Measurements from ENCODE around the gene NRROS.
"Not testable (repeated sequence)": the region's sequence is repeated elsewhere in the genome, so short reads cannot be mapped to it uniquely, and the experiment has no call there.

Gene NRROS

DNA sequence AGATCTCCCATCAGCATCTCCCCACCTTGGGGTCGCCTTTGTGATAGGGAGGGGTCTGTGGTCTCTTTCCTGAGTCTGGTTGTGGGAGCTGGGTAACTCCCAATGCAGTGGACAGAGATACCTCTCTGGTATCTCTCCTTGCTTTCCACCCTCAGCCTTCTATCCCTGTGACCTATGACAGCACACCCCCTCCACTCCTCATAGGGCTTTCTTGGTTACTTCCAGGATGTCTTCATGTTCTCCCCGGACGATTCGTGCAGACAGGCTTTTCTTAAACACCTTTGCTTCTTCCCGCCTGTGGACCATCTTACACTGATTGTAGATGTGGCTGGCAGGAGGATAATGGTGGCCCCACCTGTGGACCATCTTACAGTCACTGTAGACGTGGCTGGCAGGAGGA lies 14.2 kb upstream of the NRROS start:
- no peak for DNase-seq

DNA sequence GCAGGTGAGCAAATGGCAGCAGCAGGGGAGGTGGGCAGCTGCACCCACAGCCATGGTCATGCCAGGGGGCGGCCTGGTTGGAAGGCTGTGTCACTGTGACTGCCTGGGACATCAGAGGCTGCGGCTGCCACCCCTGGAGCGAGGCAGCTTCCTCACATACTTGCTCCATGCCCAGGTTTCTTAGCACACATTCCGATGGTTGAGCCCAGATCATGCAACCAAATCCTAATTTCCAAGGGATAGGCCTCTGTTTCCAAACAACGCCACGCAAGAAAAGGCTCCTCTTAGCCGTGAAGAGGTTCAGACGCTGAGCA lies 11.6 kb upstream of the NRROS start:
- DNase-seq, result no peak

DNA sequence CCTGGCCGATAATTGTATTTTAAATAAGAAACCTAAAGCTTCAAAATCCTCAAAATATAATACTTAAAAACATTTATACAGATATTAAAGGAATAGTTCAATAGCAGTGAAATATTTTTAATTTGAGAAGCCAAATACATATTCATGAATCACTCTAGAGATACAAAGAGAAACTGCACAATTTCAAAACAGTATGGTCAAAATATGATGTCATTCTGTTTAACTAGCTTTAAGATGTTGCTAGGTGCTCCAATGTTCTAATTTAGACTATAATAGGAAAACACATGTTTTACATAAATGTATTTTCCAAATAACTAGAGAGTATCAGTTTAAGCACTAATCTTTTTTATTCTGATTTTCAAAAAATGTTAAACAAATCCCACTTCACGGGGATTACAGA lies 10.3 kb upstream of the NRROS start:
- DNase-seq, result no peak

DNA sequence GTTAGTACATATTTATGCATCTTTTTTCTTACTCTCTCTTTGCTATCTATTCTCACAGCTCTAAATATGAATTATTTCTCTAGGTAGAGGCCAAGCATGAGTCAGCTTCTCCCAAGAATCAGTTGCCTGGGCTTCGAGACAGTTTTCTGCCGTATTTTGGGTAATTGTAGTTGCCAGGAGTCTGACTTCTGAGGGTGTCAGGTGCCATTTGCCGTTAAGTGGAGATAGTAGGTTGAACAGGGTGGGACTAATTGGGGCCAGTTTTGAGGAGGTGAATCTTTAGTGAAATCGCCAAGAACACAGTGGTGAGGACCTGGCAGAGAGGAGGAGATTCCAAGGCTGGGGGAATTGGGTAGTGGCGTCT lies 7.8 kb upstream of the NRROS start:
- no peak for DNase-seq

- DNase-seq, result peak; percentile 78
These were observed 7.3 kb upstream of the NRROS start for GRCh38 chr3:196632046-196632751.

GRCh38 chr3:196633555-196634151 lies 5.8 kb upstream of the NRROS start:
- DNase-seq, result no peak

DNA sequence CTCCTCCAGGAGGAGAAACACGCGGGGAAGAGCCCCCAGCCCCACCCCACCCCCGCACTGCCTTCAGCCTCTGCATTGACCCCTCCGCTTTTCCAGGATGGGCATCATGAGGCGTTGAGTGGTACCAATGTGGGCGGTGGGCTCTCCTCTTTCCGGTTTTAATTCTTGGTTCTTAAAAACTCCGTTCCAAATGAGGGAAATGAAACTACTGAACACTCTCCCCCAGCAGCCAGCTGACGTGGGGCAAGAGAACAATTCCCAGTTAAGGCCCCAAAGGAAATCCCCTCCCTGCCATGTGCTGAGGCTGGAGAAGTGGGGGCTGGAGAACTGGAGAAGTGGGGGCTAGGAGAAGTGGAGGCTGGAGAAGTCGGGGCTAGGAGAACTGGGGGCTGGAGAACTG lies 5.3 kb upstream of the NRROS start:
- no peak for DNase-seq

DNA sequence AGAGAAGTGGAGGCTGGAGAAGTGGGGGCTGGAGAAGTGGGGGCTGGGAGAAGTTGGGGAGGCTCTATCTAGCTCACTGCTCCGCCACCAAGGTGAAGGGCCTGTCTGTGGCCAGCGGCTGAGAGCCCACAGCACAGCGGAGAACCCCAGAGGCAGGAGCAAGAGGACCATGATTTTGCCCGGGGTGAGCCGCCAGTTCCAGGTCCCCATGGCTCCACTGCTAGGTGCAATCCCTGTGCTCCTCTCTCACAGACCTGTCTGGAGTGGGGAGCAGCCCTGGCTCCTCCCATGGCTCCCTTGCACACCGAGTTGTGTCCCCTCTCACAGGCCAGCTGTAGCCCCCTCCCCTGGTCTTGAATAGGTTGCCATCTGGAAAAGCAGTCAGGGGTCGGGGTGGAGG lies 4.7 kb upstream of the NRROS start:
- no peak for DNase-seq

DNA sequence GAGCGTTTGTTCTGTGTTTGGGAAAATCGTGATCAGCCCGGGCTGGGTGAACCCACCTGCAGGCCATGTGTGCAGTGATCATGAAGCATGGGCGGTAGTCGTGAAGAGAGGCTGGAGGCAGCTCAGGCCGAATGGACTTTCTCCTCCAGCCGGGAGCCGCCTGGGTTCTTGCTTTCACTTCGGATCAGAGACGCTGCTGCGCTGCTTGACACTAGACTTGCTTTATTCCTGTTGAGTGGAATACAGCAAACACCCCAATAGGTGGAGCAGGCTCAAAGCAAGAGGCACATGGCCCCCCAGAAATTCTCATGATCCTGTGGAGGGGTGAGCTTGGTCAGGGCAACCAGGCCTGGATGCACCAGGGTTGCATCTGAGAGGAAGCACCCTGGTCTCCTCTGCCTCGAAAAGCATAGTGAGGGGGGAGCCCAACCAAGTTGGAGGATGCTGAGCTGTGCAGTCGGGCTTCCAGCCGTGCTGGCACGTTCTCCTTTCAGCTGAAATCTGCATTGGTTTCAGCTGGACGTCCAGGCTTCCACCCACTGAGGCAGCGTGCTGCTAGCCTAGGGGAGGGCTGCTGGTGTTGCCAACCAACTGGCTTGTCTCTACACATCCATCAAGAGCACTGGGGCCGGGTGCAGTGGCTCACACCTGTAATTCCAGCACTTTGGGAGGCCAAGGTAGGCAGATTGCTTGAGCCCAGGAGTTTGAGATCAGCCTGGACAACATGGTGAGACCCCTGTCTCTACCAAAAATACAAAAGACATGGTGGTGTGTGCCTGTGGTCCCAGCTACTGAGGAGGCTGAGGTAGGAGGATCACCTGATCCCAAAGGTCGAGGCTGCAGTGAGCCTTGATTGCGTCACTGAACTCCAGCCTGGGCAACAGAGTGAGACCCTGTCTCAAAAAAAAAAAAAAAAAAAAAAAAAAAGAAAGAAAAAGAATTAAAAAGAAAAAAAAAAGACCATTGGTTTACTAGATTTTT lies 2.8 kb upstream of the NRROS start:
- no peak for DNase-seq

DNA sequence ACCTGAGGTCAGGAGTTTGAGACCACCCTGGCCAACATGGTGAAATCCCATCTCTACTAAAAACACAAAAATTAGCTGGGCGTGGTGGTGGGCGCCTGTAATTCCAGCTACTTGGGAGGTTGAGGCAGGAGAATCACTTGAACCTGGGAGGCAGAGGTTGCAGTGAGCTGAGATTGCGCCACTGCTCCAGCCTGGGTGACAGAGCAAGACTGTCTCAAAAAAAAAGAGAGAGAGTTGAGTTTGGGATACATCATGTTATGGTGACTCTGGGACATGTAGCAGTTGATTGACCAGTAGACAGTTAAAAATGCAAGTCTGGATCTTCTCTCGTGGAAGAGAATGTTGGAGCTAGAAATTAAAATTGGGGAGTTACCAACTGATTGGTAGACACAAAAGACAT lies 1.6 kb upstream of the NRROS start:
- DNase-seq, result not testable (repeated sequence)

DNA sequence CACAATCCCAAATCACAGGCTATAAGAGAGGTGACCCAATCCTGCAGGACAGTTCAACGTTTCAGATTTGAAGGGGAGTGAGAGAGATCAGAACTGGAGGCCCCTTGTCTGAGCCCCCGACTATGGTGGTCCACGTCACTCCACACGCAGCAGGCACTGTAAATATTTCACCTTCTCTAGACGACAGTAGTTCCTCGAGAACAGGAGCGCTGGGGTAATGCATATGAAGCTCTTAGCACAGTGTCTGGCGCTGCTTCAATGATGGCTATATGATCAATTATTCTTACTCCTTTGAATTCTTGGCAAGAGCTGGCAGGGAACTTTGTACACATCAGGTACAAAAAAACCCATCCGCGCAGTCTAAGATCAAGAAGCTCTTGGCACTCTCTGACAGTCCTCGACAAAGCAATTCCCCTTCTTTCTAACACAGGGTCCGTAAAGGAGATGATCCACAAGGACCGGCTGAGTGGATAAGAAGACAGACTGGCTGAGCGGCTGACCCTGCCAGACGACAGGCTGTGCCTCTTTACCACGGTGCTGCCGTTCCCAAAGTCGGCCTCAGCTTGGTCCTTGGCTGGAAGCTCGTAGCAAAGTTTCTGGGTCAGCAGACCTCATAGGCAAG lies 522 bp upstream of the NRROS start:
- no peak for DNase-seq

GRCh38 chr3:196640297-196641018 lies 964 bp downstream of the NRROS start:
- no peak for DNase-seq

- DNase-seq, result no peak
These were observed 2.0 kb downstream of the NRROS start for GRCh38 chr3:196641333-196642054.

- DNase-seq, result no peak
These were observed 2.9 kb downstream of the NRROS start for GRCh38 chr3:196642434-196642833.

DNA sequence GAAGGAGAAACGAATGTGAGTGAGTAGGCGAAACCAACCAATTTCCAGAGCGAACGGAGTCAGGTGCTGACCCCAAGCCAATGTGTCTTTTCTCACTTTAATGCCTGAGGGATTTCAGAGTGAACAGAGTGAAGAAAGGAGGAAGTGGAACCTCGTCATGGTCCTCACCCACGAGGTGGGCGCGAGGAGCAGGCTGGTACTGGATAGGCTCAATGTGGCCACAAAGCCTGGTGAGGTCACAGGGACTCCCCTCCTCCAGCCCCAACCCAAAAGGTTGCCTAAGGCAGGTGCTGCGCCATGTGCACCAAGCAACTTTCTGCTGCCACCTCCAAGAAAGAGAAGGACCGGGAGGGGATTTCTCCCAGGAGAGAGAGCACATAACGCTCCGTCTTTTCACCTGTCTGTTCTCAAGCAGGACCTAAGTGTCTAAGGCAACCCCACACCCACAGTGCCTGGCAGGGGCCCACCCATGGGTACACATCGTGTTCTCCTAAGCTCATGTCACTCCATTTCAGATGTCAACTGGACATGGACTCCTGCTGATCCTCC lies 3.8 kb downstream of the NRROS start:
- no peak for DNase-seq

- no peak for DNase-seq
These were observed 4.3 kb downstream of the NRROS start for GRCh38 chr3:196643761-196644160.

DNA sequence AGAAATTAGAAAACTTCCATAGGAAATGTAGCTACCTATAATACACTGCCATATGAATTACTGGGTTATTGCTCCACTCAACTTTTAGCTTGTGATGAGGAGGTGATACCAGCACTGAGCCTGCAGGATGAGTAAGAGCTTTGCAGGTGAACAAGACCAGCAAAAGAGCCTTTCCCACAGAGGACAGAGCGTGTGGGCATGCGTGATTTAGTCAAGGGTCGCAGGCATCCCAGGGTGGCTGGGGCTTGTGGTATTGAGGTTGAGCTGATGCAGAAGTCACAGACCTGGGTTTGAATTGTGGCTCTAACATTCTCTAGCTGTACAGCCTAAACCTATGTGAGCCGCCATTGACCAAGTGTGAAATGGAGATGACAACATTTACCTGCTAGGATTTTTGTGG lies 5.6 kb downstream of the NRROS start:
- no peak for DNase-seq

GRCh38 chr3:196645897-196646665 lies 6.6 kb downstream of the NRROS start:
- no peak for DNase-seq

DNA sequence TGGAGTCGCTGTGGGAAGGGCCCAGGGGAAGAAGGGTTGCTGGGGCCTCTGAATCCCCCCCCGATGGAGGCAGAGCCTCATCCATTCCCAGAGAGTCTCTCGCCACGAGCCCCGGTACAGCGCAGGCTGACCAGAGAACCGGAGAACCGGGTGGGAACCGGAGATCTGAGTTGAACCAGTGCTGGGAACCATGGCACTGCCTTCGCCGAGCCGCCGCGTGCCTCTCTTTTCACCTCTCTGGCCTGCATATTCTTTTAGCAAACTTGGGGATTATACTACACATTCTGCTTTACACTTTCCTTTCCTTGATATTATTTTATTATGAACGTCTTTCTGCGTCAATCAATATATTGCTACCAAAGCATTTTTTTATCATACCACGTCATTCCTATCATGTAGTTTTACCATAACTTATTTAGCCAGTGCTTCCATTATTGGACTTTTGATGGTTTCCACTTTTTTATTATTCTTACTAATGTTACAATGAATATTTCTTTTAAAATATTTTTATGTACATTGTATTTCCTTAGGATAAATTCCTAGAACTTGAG lies 7.2 kb downstream of the NRROS start:
- DNase-seq, result no peak

DNA sequence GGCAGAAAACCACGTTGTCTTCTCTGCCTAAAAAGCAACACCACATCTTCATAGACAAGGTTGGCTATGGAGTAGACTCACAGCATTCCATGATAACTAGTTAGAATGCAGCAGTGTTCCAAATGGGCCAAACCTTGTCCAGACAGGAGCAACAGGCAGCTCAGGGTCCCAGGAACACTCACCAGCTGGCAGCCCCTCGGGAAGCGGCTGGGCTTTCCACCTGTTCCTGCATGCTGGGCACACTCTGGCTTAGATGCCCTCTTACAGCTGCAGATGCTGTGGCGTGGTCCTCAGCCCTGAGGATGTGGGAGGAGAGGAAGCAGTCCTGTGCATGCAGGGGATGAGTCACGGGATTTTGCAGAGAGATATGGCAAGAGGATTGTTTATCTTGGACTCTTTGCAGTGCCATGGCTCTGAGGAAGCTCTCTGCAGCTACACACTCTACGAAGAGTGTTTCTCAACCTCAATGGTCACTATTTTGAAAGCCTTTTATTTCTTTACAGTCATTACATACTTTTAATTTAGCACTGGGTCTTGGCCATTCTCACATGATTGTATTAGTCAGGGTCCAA lies 11.3 kb downstream of the NRROS start:
- no peak for DNase-seq
